HepG2 (cell line): ENCODE data around the gene DDX23. TPM values are rescaled to one million over a fixed set of nuclear protein-coding genes. Genes with fewer than 3 reads are reported as not detected.

Experiments used
- HNRNPLL ChIP-seq: fragments of 200-400 bp; formaldehyde crosslinking; IDR thresholded peaks from 2 replicates; pipeline ENCODE4 v1.6.1; 2017; ENCODE audit warnings: mild to moderate bottlenecking, low read depth, low read length; ENCODE audit not compliant: poor library complexity, severe bottlenecking
- MBD4 ChIP-seq: IDR thresholded peaks from 2 replicates; pipeline ENCODE4 v1.6.1; 2012; ENCODE audit warnings: low read length, inconsistent platforms, borderline replicate concordance
- NFKBIZ ChIP-seq: IDR thresholded peaks from 2 replicates; pipeline ENCODE4 v1.6.1; 2018; ENCODE audit warnings: missing genetic modification reagents, missing compliant biosample characterization
- NFYB ChIP-seq: sonication (generic); formaldehyde crosslinking; IDR thresholded peaks from 2 replicates; pipeline ENCODE4 v1.4.0; 2020; ENCODE audit warnings: missing genetic modification reagents
- POGZ ChIP-seq: sonication (generic); formaldehyde crosslinking; IDR thresholded peaks from 2 replicates; pipeline ENCODE4 v1.4.0; 2020; ENCODE audit warnings: mild to moderate bottlenecking, missing genetic modification reagents
- RCOR2 ChIP-seq: IDR thresholded peaks from 2 replicates; pipeline ENCODE4 v1.6.1; 2016; ENCODE audit warnings: missing biosample characterization, missing genetic modification reagents
- RFXANK ChIP-seq: IDR thresholded peaks from 2 replicates; pipeline ENCODE4 v1.6.1; 2016
- SAP130 ChIP-seq: IDR thresholded peaks from 2 replicates; pipeline ENCODE4 v1.6.1; 2016; ENCODE audit warnings: low read depth
- SMARCE1 ChIP-seq: fragments of 450-650 bp; IDR thresholded peaks from 2 replicates; pipeline ENCODE4 v1.6.1; 2017; ENCODE audit warnings: borderline replicate concordance
- SOX5 ChIP-seq: IDR thresholded peaks from 2 replicates; pipeline ENCODE4 v1.6.1; 2016; ENCODE audit warnings: borderline replicate concordance
- SRY ChIP-seq: sonication (generic); formaldehyde crosslinking; IDR thresholded peaks from 2 replicates; pipeline ENCODE4 v1.8.0; 2022; ENCODE audit warnings: mild to moderate bottlenecking, missing genetic modification reagents
- ZNF333 ChIP-seq: sonication (generic); formaldehyde crosslinking; IDR thresholded peaks from 2 replicates; pipeline ENCODE4 v1.4.0; 2020; ENCODE audit warnings: mild to moderate bottlenecking, missing genetic modification reagents, borderline replicate concordance
- ZNF34 ChIP-seq: sonication (generic); formaldehyde crosslinking; IDR thresholded peaks from 2 replicates; pipeline ENCODE4 v1.4.0; 2020; ENCODE audit warnings: mild to moderate bottlenecking, missing genetic modification reagents, borderline replicate concordance
- ZNF354B ChIP-seq: sonication (generic); formaldehyde crosslinking; IDR thresholded peaks from 2 replicates; pipeline ENCODE4 v1.8.0; 2022; ENCODE audit warnings: mild to moderate bottlenecking, missing genetic modification reagents
- ZNF543 ChIP-seq: sonication (generic); formaldehyde crosslinking; IDR thresholded peaks from 2 replicates; pipeline ENCODE4 v1.4.0; 2020; ENCODE audit warnings: mild to moderate bottlenecking, missing genetic modification reagents
- ZNF572 ChIP-seq: sonication (generic); formaldehyde crosslinking; IDR thresholded peaks from 2 replicates; pipeline ENCODE4 v1.5.1; 2020; ENCODE audit warnings: mild to moderate bottlenecking, missing genetic modification reagents
- ZNF761 ChIP-seq: sonication (generic); formaldehyde crosslinking; conservative IDR thresholded peaks from 2 replicates; pipeline ENCODE4 v1.4.0; 2020; ENCODE audit warnings: mild to moderate bottlenecking, missing genetic modification reagents
- ZNF839 ChIP-seq: sonication (generic); formaldehyde crosslinking; IDR thresholded peaks from 2 replicates; pipeline ENCODE4 v1.4.0; 2020; ENCODE audit warnings: missing genetic modification reagents, mild to moderate bottlenecking, borderline replicate concordance
- polyA plus RNA-seq, 8 experiments: library from polyadenylated mRNA; depleted of rRNA in 3 of 8; stranded (reverse) in 7 of 8; unstranded in 1 of 8; fragments of >200 nt; fragmentation: Illumina TruSeq in 4 of 8; extraction: Trizol in 4 of 8; gene quantifications; 2 replicates each; pipeline versions ENCODE4 v1.2.1 to v1.2.3, GENCODE V29; 2011 to 2016; ENCODE audit warnings: low read depth in 4 of 8, missing spikeins in 1 of 8, mixed read lengths in 1 of 8; ENCODE audit not compliant: insufficient read depth in 1 of 8
- total RNA-seq, 5 experiments: library from RNA; depleted of rRNA; stranded (reverse); fragments of >200 nt; fragmentation: Illumina TruSeq; extraction: Trizol; gene quantifications; 2 replicates each; pipeline ENCODE4 v1.2.3, GENCODE V29; 2016; ENCODE audit warnings: low read depth in 1 of 5
- TF ChIP-seq, protein P1 (sequence below): sonication (generic); formaldehyde crosslinking; IDR thresholded peaks from 2 replicates; pipeline ENCODE4 v1.9.0; 2021; ENCODE audit warnings: missing genetic modification reagents, borderline replicate concordance
- TF ChIP-seq, protein P2 (sequence below): sonication (generic); formaldehyde crosslinking; conservative IDR thresholded peaks from 2 replicates; pipeline ENCODE4 v1.8.0; 2022; ENCODE audit warnings: missing genetic modification reagents
- TF ChIP-seq, protein P3 (sequence below): sonication (generic); formaldehyde crosslinking; IDR thresholded peaks from 2 replicates; pipeline ENCODE4 v1.5.0; 2020; ENCODE audit warnings: mild to moderate bottlenecking, missing genetic modification reagents, borderline replicate concordance
- TF ChIP-seq, protein P4 (sequence below): sonication (generic); formaldehyde crosslinking; IDR thresholded peaks from 2 replicates; pipeline ENCODE4 v1.4.0; 2020; ENCODE audit warnings: missing genetic modification reagents

Gene DDX23
- total and polyA plus RNA-seq, 2 of the 13 experiments (the other 11 are each of a cell fraction or from before 2014, with no cell fraction given): 35.7 to 90.0 TPM

DNA sequence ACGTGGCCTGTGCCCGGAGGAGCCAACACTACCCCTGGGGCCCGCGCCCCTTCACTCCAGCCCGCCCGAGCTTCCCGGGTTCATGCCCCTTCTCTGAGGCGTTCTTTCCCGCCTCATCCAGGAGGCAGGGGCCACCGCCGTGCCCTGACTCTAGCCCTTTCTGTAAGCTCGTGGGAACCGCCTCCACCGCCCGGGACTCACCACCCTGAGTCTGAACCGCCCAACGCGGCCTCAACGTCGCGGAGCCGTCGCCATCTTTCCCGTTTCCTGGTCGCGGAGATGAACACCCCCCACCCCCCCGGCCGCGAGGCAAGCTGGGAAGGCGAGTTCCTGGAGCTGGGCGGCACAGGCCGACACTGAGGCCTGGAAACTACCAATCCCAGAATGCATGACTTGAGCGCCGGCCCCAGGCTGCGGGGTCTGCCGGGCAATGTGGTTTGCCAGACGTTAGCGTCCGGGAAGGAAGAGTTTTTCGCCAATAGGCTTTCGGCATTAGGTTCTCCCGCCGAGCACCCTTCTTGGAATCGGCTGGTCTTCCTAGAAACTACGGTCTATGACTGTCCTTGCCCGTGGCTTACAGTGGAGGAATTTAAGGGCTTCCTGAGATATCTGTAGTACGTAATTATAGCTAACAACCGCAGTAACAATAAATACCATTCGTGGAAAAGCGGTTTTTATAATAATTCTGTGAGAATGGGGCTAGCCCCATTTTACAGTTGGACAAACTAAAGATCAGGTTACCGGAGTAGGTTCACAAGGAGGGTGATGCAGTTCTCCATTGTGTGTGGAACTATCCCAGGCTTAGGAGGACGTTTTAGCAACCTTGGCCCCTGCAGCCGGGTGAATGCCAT, at the start of gene DDX23 (continued):
- TF ChIP-seq, protein P1, sequence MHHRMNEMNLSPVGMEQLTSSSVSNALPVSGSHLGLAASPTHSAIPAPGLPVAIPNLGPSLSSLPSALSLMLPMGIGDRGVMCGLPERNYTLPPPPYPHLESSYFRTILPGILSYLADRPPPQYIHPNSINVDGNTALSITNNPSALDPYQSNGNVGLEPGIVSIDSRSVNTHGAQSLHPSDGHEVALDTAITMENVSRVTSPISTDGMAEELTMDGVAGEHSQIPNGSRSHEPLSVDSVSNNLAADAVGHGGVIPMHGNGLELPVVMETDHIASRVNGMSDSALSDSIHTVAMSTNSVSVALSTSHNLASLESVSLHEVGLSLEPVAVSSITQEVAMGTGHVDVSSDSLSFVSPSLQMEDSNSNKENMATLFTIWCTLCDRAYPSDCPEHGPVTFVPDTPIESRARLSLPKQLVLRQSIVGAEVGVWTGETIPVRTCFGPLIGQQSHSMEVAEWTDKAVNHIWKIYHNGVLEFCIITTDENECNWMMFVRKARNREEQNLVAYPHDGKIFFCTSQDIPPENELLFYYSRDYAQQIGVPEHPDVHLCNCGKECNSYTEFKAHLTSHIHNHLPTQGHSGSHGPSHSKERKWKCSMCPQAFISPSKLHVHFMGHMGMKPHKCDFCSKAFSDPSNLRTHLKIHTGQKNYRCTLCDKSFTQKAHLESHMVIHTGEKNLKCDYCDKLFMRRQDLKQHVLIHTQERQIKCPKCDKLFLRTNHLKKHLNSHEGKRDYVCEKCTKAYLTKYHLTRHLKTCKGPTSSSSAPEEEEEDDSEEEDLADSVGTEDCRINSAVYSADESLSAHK (CRISPR knock-in tag): no peak
- no peak; the same call in 1 of the 2 replicates for TF ChIP-seq NFKBIZ (CRISPR knock-in tag)
- peak; percentile 87 for TF ChIP-seq SAP130 (CRISPR knock-in tag)
- no peak for TF ChIP-seq SMARCE1
- TF ChIP-seq ZNF354B: no peak
- TF ChIP-seq ZNF572 (CRISPR knock-in tag): peak; percentile 83; the same call in 1 of the 2 replicates
- peak; percentile 64 for TF ChIP-seq HNRNPLL
- TF ChIP-seq ZNF34 (CRISPR knock-in tag): no peak
- TF ChIP-seq NFYB (CRISPR knock-in tag): peak; percentile 64
- 0 out of 2 replicates have a peak, but pooled peaks have one; percentile 46 for TF ChIP-seq ZNF761 (CRISPR knock-in tag)
- peak; percentile 79 for TF ChIP-seq POGZ (CRISPR knock-in tag)
- no peak for TF ChIP-seq MBD4
- no peak for TF ChIP-seq ZNF839 (CRISPR knock-in tag)
- TF ChIP-seq RFXANK (CRISPR knock-in tag): no peak
- peak; percentile 24; the same call in 1 of the 2 replicates for TF ChIP-seq SOX5 (CRISPR knock-in tag)
- no peak; the same call in 1 of the 2 replicates for TF ChIP-seq SRY (CRISPR knock-in tag)
- TF ChIP-seq, protein P2, sequence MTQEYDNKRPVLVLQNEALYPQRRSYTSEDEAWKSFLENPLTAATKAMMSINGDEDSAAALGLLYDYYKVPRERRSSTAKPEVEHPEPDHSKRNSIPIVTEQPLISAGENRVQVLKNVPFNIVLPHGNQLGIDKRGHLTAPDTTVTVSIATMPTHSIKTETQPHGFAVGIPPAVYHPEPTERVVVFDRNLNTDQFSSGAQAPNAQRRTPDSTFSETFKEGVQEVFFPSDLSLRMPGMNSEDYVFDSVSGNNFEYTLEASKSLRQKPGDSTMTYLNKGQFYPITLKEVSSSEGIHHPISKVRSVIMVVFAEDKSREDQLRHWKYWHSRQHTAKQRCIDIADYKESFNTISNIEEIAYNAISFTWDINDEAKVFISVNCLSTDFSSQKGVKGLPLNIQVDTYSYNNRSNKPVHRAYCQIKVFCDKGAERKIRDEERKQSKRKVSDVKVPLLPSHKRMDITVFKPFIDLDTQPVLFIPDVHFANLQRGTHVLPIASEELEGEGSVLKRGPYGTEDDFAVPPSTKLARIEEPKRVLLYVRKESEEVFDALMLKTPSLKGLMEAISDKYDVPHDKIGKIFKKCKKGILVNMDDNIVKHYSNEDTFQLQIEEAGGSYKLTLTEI (CRISPR knock-in tag): no peak
- TF ChIP-seq, protein P3, sequence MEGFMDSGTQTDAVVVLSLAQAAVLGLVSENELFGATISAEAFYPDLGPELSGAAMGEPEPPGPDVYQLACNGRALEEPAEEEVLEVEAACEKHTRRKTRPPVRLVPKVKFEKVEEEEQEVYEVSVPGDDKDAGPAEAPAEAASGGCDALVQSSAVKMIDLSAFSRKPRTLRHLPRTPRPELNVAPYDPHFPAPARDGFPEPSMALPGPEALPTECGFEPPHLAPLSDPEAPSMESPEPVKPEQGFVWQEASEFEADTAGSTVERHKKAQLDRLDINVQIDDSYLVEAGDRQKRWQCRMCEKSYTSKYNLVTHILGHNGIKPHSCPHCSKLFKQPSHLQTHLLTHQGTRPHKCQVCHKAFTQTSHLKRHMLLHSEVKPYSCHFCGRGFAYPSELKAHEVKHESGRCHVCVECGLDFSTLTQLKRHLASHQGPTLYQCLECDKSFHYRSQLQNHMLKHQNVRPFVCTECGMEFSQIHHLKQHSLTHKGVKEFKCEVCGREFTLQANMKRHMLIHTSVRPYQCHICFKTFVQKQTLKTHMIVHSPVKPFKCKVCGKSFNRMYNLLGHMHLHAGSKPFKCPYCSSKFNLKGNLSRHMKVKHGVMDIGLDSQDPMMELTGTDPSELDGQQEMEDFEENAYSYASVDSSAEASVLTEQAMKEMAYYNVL (CRISPR knock-in tag): peak; percentile 26; the same call in 1 of the 2 replicates
- 0 out of 2 replicates have a peak, but pooled peaks have one; percentile 49 for TF ChIP-seq ZNF543
- TF ChIP-seq, protein P4, sequence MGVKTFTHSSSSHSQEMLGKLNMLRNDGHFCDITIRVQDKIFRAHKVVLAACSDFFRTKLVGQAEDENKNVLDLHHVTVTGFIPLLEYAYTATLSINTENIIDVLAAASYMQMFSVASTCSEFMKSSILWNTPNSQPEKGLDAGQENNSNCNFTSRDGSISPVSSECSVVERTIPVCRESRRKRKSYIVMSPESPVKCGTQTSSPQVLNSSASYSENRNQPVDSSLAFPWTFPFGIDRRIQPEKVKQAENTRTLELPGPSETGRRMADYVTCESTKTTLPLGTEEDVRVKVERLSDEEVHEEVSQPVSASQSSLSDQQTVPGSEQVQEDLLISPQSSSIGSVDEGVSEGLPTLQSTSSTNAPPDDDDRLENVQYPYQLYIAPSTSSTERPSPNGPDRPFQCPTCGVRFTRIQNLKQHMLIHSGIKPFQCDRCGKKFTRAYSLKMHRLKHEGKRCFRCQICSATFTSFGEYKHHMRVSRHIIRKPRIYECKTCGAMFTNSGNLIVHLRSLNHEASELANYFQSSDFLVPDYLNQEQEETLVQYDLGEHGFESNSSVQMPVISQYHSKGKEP (CRISPR knock-in tag): no peak
- TF ChIP-seq ZNF333 (CRISPR knock-in tag): 0 out of 2 replicates have a peak, but pooled peaks have one; percentile 79
- TF ChIP-seq RCOR2 (CRISPR knock-in tag): peak; percentile 39; the same call in 1 of the 2 replicates
